DMS53 treated with DMSO at 0.1 percent for 48 hours (cell line): ENCODE results near the gene SIGLEC8.

ENCODE experiments used
- DNase-seq: peaks from one replicate; lab custom pipeline; 2025; ENCODE audit not compliant: unreplicated experiment; lab: John Stamatoyannopoulos, UW

SIGLEC8 gene

GRCh38 chr19:51407511-51408131 is 50.6 kb downstream of the SIGLEC8 start:
- no peak for DNase-seq

DNA sequence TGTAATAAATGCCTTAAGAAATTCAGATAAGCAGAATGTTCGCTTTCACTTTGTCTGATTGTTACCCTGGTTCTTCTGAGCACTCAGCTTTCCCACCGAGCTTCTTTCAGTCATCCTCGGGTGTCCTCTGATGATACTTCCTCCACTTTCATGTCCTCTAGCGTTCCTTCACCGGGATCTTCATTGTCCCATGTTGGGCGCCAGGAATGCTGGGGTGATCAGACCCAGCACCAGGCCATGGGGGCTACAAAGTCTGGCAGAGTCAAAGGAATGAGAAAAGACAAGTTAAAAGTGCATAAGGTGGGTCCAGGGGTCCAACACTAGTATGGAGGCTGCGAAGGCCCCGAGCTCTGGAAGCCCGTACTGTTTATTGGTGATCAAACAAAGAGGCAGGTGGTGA is 56.1 kb downstream of the SIGLEC8 start:
- DNase-seq: no peak
